Islet precursor cell (in vitro differentiated cells): ENCODE data around the gene JMJD4.

Source experiments
- DNase-seq: peaks from one replicate; pipeline ENCODE4 v3.0.0-alpha.2; 2018

JMJD4 gene

GRCh38 chr1:227749225-227749624 lies 14.1 kb upstream of the JMJD4 start:
- no peak for DNase-seq

GRCh38 chr1:227748496-227749182 lies 13.5 kb upstream of the JMJD4 start:
- no peak for DNase-seq

- no peak for DNase-seq
Observed at GRCh38 chr1:227747948-227748495, 12.9 kb upstream of the JMJD4 start.

- DNase-seq: no peak
Observed at GRCh38 chr1:227747382-227747781, 12.3 kb upstream of the JMJD4 start.

- no peak for DNase-seq
Observed at GRCh38 chr1:227746676-227747075, 11.6 kb upstream of the JMJD4 start.

GRCh38 chr1:227745568-227746265 lies 10.6 kb upstream of the JMJD4 start:
- no peak for DNase-seq

- DNase-seq: no peak
Observed at GRCh38 chr1:227744668-227745067, 9.6 kb upstream of the JMJD4 start.

GRCh38 chr1:227742738-227743715 lies 7.9 kb upstream of the JMJD4 start:
- DNase-seq: peak; percentile 51

GRCh38 chr1:227741166-227741870 lies 6.2 kb upstream of the JMJD4 start:
- peak; percentile 45 for DNase-seq

- DNase-seq: no peak
Observed at GRCh38 chr1:227740401-227740960, 5.4 kb upstream of the JMJD4 start.

- DNase-seq: no peak
Observed at GRCh38 chr1:227739636-227740035, 4.5 kb upstream of the JMJD4 start.

- DNase-seq: no peak
Observed at GRCh38 chr1:227738820-227739219, 3.7 kb upstream of the JMJD4 start.

GRCh38 chr1:227736814-227737432 lies 1.8 kb upstream of the JMJD4 start:
- no peak for DNase-seq

GRCh38 chr1:227735539-227736285 lies 610 bp upstream of the JMJD4 start:
- no peak for DNase-seq

GRCh38 chr1:227734546-227734855 lies 601 bp downstream of the JMJD4 start:
- no peak for DNase-seq

- no peak for DNase-seq
Observed at GRCh38 chr1:227733751-227734545, 1.2 kb downstream of the JMJD4 start.

GRCh38 chr1:227733309-227733705 lies 1.8 kb downstream of the JMJD4 start:
- no peak for DNase-seq

- DNase-seq: no peak
Observed at GRCh38 chr1:227732586-227733308, 2.4 kb downstream of the JMJD4 start.
